ENCODE measurements around the gene DMRTC2.

GRCh38 chr19:41839211-41839610 lies 5.6 kb upstream of the DMRTC2 start:
- no peak for TF ChIP-seq CTCF (IDR thresholded peaks at IDR 0.05; ENCODE audit: low read depth, low read length)
- no peak for TF ChIP-seq EZH2phosphoT487 (IDR thresholded peaks at IDR 0.05; ENCODE audit: low read depth)
